ENCODE measurements around the gene NDUFB2.

Gene NDUFB2

GRCh38 chr7:140656548-140657515, 39.7 kb upstream of the NDUFB2 start:
- Histone ChIP-seq H3K4me2 (ENCODE audit: insufficient read depth, low read length, poor library complexity, severe bottlenecking) (no peak overlapping the region), H2AK5ac (ENCODE audit: low read depth, low read length) (no peak overlapping the region), H3K36me3 (replicated peaks in 1 of 2; ENCODE audit: control insufficient read depth in 2 of 2, insufficient read depth in 2 of 2, low read length in 2 of 2) (no peaks in the 10 kb centered on the region), H3K27me3 (ENCODE audit: control insufficient read depth in 3 of 3, insufficient read depth in 3 of 3, low read depth in 1 of 3, low read length in 3 of 3) (peaks cover 0 to 27% (median 0%) of the 10 kb centered on the region in 3 experiments), H3K23ac (ENCODE audit: low read depth, low read length, poor library complexity) (no peak overlapping the region), H3K4me3 (ENCODE audit: low read length in 2 of 2) (no peak overlapping the region), H2BK12ac (ENCODE audit: low read length) (no peak overlapping the region), H3K4me1 (ENCODE audit: control insufficient read depth in 2 of 2, insufficient read depth in 1 of 2, low read depth in 1 of 2, low read length in 2 of 2) (peaks cover 0 to 3% of the 10 kb centered on the region in 2 donors), H3K79me1 (ENCODE audit: low read depth, low read length) (no peaks in the 10 kb centered on the region), H4K91ac (ENCODE audit: low read depth, low read length, poor library complexity) (no peak overlapping the region), H4K8ac (ENCODE audit: low read depth, low read length) (no peak overlapping the region), H2BK120ac (ENCODE audit: low read depth, low read length) (no peak overlapping the region), H3K18ac (ENCODE audit: low read length) (no peak overlapping the region), H3K4ac (ENCODE audit: low read length) (no peak overlapping the region), H3K9me3 (replicated peaks in 1 of 2; ENCODE audit: control insufficient read depth in 2 of 2, insufficient read depth in 1 of 2, low read depth in 1 of 2, low read length in 2 of 2) (no peaks in the 10 kb centered on the region), H3K27ac (replicated peaks; ENCODE audit: low read length) (no peak overlapping the region), H2BK5ac (ENCODE audit: low read length) (no peak overlapping the region), H3K9ac (ENCODE audit: low read depth, low read length, poor library complexity) (no peak overlapping the region), H3K14ac (ENCODE audit: low read length) (no peak overlapping the region), H2AFZ (ENCODE audit: low read length) (peak overlapping the region; percentile 70), H2BK15ac (ENCODE audit: low read length) (no peak overlapping the region)
- no peak for DNase-seq (ENCODE audit: low spot score)
- WGBS, 2 donors (ENCODE audit: extremely low coverage in 2 of 2, insufficient read length in 2 of 2, insufficient replicate concordance in 1 of 2), result no CpG with 5 or more reads among the region's 11 CpGs

GRCh38 chr7:140657891-140658290, 38.6 kb upstream of the NDUFB2 start:
- H3K4me3 ChIP-seq (ENCODE audit: low read length in 2 of 2), result no peak overlapping the region
- H2AK5ac ChIP-seq (ENCODE audit: low read depth, low read length), result no peak overlapping the region
- no peak for DNase-seq (ENCODE audit: low spot score)
- no peak overlapping the region for H3K4ac ChIP-seq (ENCODE audit: low read length)
- no peak overlapping the region for H4K8ac ChIP-seq (ENCODE audit: low read depth, low read length)
- H3K4me2 ChIP-seq (ENCODE audit: insufficient read depth, low read length, poor library complexity, severe bottlenecking), result no peak overlapping the region
- H3K9me3 ChIP-seq (replicated peaks in 1 of 2; ENCODE audit: control insufficient read depth in 2 of 2, insufficient read depth in 1 of 2, low read depth in 1 of 2, low read length in 2 of 2), result no peaks in the 10 kb centered on the region
- H3K9ac ChIP-seq (ENCODE audit: low read depth, low read length, poor library complexity), result no peak overlapping the region
- no peak overlapping the region for H3K18ac ChIP-seq (ENCODE audit: low read length)
- no peak overlapping the region for H2BK12ac ChIP-seq (ENCODE audit: low read length)
- H2AFZ ChIP-seq (ENCODE audit: low read length), result no peak overlapping the region
- H3K27me3 ChIP-seq (ENCODE audit: control insufficient read depth in 3 of 3, insufficient read depth in 3 of 3, low read depth in 1 of 3, low read length in 3 of 3), result peaks cover 0 to 27% (median 0%) of the 10 kb centered on the region in 3 experiments
- no peak overlapping the region for H2BK120ac ChIP-seq (ENCODE audit: low read depth, low read length)
- WGBS, 2 donors (ENCODE audit: extremely low coverage in 2 of 2, insufficient read length in 2 of 2, insufficient replicate concordance in 1 of 2), result no CpG with 5 or more reads among the region's 9 CpGs
- no peak overlapping the region for H2BK5ac ChIP-seq (ENCODE audit: low read length)
- H2BK15ac ChIP-seq (ENCODE audit: low read length), result no peak overlapping the region
- no peak overlapping the region for H3K23ac ChIP-seq (ENCODE audit: low read depth, low read length, poor library complexity)
- no peak overlapping the region for H4K91ac ChIP-seq (ENCODE audit: low read depth, low read length, poor library complexity)
- H3K4me1 ChIP-seq (ENCODE audit: control insufficient read depth in 2 of 2, insufficient read depth in 1 of 2, low read depth in 1 of 2, low read length in 2 of 2), result peaks cover 0 to 3% of the 10 kb centered on the region in 2 donors
- H3K14ac ChIP-seq (ENCODE audit: low read length), result no peak overlapping the region
- H3K27ac ChIP-seq (replicated peaks; ENCODE audit: low read length), result no peak overlapping the region
- no peaks in the 10 kb centered on the region for H3K36me3 ChIP-seq (replicated peaks in 1 of 2; ENCODE audit: control insufficient read depth in 2 of 2, insufficient read depth in 2 of 2, low read length in 2 of 2)
- H3K79me1 ChIP-seq (ENCODE audit: low read depth, low read length), result no peaks in the 10 kb centered on the region

- H2BK120ac ChIP-seq (ENCODE audit: low read depth, low read length), result no peak overlapping the region
- peaks cover 0 to 27% (median 0%) of the 10 kb centered on the region in 3 experiments for H3K27me3 ChIP-seq (ENCODE audit: control insufficient read depth in 3 of 3, insufficient read depth in 3 of 3, low read depth in 1 of 3, low read length in 3 of 3)
- no peak overlapping the region for H2BK12ac ChIP-seq (ENCODE audit: low read length)
- H3K79me1 ChIP-seq (ENCODE audit: low read depth, low read length), result no peaks in the 10 kb centered on the region
- H2AFZ ChIP-seq (ENCODE audit: low read length), result no peak overlapping the region
- no peak overlapping the region for H3K23ac ChIP-seq (ENCODE audit: low read depth, low read length, poor library complexity)
- H3K4me2 ChIP-seq (ENCODE audit: insufficient read depth, low read length, poor library complexity, severe bottlenecking), result no peak overlapping the region
- H3K4me3 ChIP-seq (ENCODE audit: low read length in 2 of 2), result no peak overlapping the region
- H3K18ac ChIP-seq (ENCODE audit: low read length), result no peak overlapping the region
- no peak overlapping the region for H3K9ac ChIP-seq (ENCODE audit: low read depth, low read length, poor library complexity)
- no peak overlapping the region for H4K91ac ChIP-seq (ENCODE audit: low read depth, low read length, poor library complexity)
- no CpG with 5 or more reads among the region's 8 CpGs for WGBS, 2 donors (ENCODE audit: extremely low coverage in 2 of 2, insufficient read length in 2 of 2, insufficient replicate concordance in 1 of 2)
- no peak for DNase-seq (ENCODE audit: low spot score)
- H3K27ac ChIP-seq (replicated peaks; ENCODE audit: low read length), result no peak overlapping the region
- H3K14ac ChIP-seq (ENCODE audit: low read length), result no peak overlapping the region
- no peaks in the 10 kb centered on the region for H3K4me1 ChIP-seq (ENCODE audit: control insufficient read depth in 2 of 2, insufficient read depth in 1 of 2, low read depth in 1 of 2, low read length in 2 of 2)
- H2BK5ac ChIP-seq (ENCODE audit: low read length), result no peak overlapping the region
- H4K8ac ChIP-seq (ENCODE audit: low read depth, low read length), result no peak overlapping the region
- no peaks in the 10 kb centered on the region for H3K36me3 ChIP-seq (replicated peaks in 1 of 2; ENCODE audit: control insufficient read depth in 2 of 2, insufficient read depth in 2 of 2, low read length in 2 of 2)
- H3K4ac ChIP-seq (ENCODE audit: low read length), result no peak overlapping the region
- H3K9me3 ChIP-seq (replicated peaks in 1 of 2; ENCODE audit: control insufficient read depth in 2 of 2, insufficient read depth in 1 of 2, low read depth in 1 of 2, low read length in 2 of 2), result no peaks in the 10 kb centered on the region
- no peak overlapping the region for H2AK5ac ChIP-seq (ENCODE audit: low read depth, low read length)
- no peak overlapping the region for H2BK15ac ChIP-seq (ENCODE audit: low read length)
These were observed 36.7 kb upstream of the NDUFB2 start for GRCh38 chr7:140659856-140660255.

GRCh38 chr7:140661124-140661523, 35.4 kb upstream of the NDUFB2 start:
- Histone ChIP-seq H2BK15ac (ENCODE audit: low read length) (no peak overlapping the region), H3K23ac (ENCODE audit: low read depth, low read length, poor library complexity) (no peak overlapping the region), H3K4ac (ENCODE audit: low read length) (no peak overlapping the region), H3K4me3 (ENCODE audit: low read length in 2 of 2) (no peak overlapping the region), H3K14ac (ENCODE audit: low read length) (no peak overlapping the region), H3K9ac (ENCODE audit: low read depth, low read length, poor library complexity) (no peak overlapping the region), H2AFZ (ENCODE audit: low read length) (no peak overlapping the region), H3K27me3 (ENCODE audit: control insufficient read depth in 3 of 3, insufficient read depth in 3 of 3, low read depth in 1 of 3, low read length in 3 of 3) (peaks cover 0 to 26% (median 0%) of the 10 kb centered on the region in 3 experiments), H2BK12ac (ENCODE audit: low read length) (no peak overlapping the region), H3K4me1 (ENCODE audit: control insufficient read depth in 2 of 2, insufficient read depth in 1 of 2, low read depth in 1 of 2, low read length in 2 of 2) (no peaks in the 10 kb centered on the region), H3K18ac (ENCODE audit: low read length) (no peak overlapping the region), H2BK120ac (ENCODE audit: low read depth, low read length) (no peak overlapping the region), H3K36me3 (replicated peaks in 1 of 2; ENCODE audit: control insufficient read depth in 2 of 2, insufficient read depth in 2 of 2, low read length in 2 of 2) (no peaks in the 10 kb centered on the region), H2AK5ac (ENCODE audit: low read depth, low read length) (no peak overlapping the region), H3K4me2 (ENCODE audit: insufficient read depth, low read length, poor library complexity, severe bottlenecking) (no peak overlapping the region), H3K9me3 (replicated peaks in 1 of 2; ENCODE audit: control insufficient read depth in 2 of 2, insufficient read depth in 1 of 2, low read depth in 1 of 2, low read length in 2 of 2) (no peaks in the 10 kb centered on the region), H2BK5ac (ENCODE audit: low read length) (no peak overlapping the region), H4K8ac (ENCODE audit: low read depth, low read length) (no peak overlapping the region), H3K27ac (replicated peaks; ENCODE audit: low read length) (no peak overlapping the region), H4K91ac (ENCODE audit: low read depth, low read length, poor library complexity) (no peak overlapping the region), H3K79me1 (ENCODE audit: low read depth, low read length) (no peaks in the 10 kb centered on the region)
- DNase-seq (ENCODE audit: low spot score), result no peak
- no CpG with 5 or more reads among the region's 2 CpGs for WGBS, 2 donors (ENCODE audit: extremely low coverage in 2 of 2, insufficient read length in 2 of 2, insufficient replicate concordance in 1 of 2)
